HepG2 (cell line): ENCODE measurements around the gene MEG3. TPM values are rescaled to one million over a fixed set of nuclear protein-coding genes. Genes with fewer than 3 reads are reported as not detected.

Experiments used
- ARID5B ChIP-seq: IDR thresholded peaks from 2 replicates; pipeline ENCODE4 v1.4.0; 2020; ENCODE audit warnings: mild to moderate bottlenecking, missing genetic modification reagents
- ATF7 ChIP-seq, 2 experiments: fragments of 450-650 bp in 1 of 2; sonication (generic) in 1 of 2; formaldehyde crosslinking in 1 of 2; IDR thresholded peaks; 2 replicates each; pipeline versions ENCODE4 v1.4.0 to v1.6.1; 2016 to 2020; ENCODE audit warnings: antibody characterized with exemption in 1 of 2, mild to moderate bottlenecking in 1 of 2, missing genetic modification reagents in 1 of 2
- ATRX ChIP-seq: sonication (generic); formaldehyde crosslinking; IDR thresholded peaks from 2 replicates; pipeline ENCODE4 v1.4.0; 2020; ENCODE audit warnings: missing genetic modification reagents, borderline replicate concordance
- GATA4 ChIP-seq: sonication (generic); IDR thresholded peaks from 2 replicates; pipeline ENCODE4 v1.6.1; 2016; ENCODE audit warnings: antibody characterized with exemption, low read depth, borderline replicate concordance
- GFI1 ChIP-seq: sonication (generic); formaldehyde crosslinking; IDR thresholded peaks from 2 replicates; pipeline ENCODE4 v1.5.0; 2020; ENCODE audit warnings: missing genetic modification reagents, mild to moderate bottlenecking, borderline replicate concordance
- KAT7 ChIP-seq: IDR thresholded peaks from 2 replicates; pipeline ENCODE4 v1.6.1; 2018; ENCODE audit warnings: borderline replicate concordance, missing compliant biosample characterization
- NPAS2 ChIP-seq: sonication (generic); formaldehyde crosslinking; IDR thresholded peaks from 2 replicates; pipeline ENCODE4 v1.8.0; 2022; ENCODE audit warnings: mild to moderate bottlenecking, missing genetic modification reagents, borderline replicate concordance
- POLR2A ChIP-seq, 2 experiments: IDR thresholded peaks; 2 replicates each; pipeline ENCODE4 v1.6.1; 2011; ENCODE audit warnings: low read depth in 2 of 2, low read length in 2 of 2, mild to moderate bottlenecking in 1 of 2, moderate library complexity in 1 of 2; ENCODE audit not compliant: insufficient read depth in 1 of 2
- RBM22 ChIP-seq: fragments of 200-400 bp; formaldehyde crosslinking; optimal IDR thresholded peaks from 2 replicates; pipeline ENCODE3; 2017; ENCODE audit warnings: mild to moderate bottlenecking, low read length, moderate library complexity
- RFX1 ChIP-seq: fragments of 450-650 bp; IDR thresholded peaks from 2 replicates; pipeline ENCODE4 v1.6.1; 2017
- SIX4 ChIP-seq: sonication (generic); formaldehyde crosslinking; IDR thresholded peaks from 2 replicates; pipeline ENCODE4 v1.4.0; 2020; ENCODE audit warnings: missing genetic modification reagents
- SOX5 ChIP-seq: IDR thresholded peaks from 2 replicates; pipeline ENCODE4 v1.6.1; 2016; ENCODE audit warnings: borderline replicate concordance
- SP5 ChIP-seq: IDR thresholded peaks from 2 replicates; pipeline ENCODE4 v1.6.1; 2016; ENCODE audit warnings: low read depth, borderline replicate concordance
- TAF15 ChIP-seq: fragments of 200-400 bp; formaldehyde crosslinking; IDR thresholded peaks from one replicate; pipeline ENCODE4 v1.6.1; 2018; ENCODE audit warnings: mild to moderate bottlenecking, low read depth, low read length; ENCODE audit not compliant: poor library complexity, severe bottlenecking
- ZNF124 ChIP-seq: sonication (generic); formaldehyde crosslinking; IDR thresholded peaks from 2 replicates; pipeline ENCODE4 v1.4.0; 2020; ENCODE audit warnings: missing genetic modification reagents
- polyA plus RNA-seq, 8 experiments: library from polyadenylated mRNA; depleted of rRNA in 3 of 8; stranded (reverse) in 7 of 8; unstranded in 1 of 8; fragments of >200 nt; fragmentation: Illumina TruSeq in 4 of 8; extraction: Trizol in 4 of 8; gene quantifications; 2 replicates each; pipeline versions ENCODE4 v1.2.1 to v1.2.3, GENCODE V29; 2011 to 2016; ENCODE audit warnings: low read depth in 4 of 8, missing spikeins in 1 of 8, mixed read lengths in 1 of 8; ENCODE audit not compliant: insufficient read depth in 1 of 8
- total RNA-seq, 5 experiments: library from RNA; depleted of rRNA; stranded (reverse); fragments of >200 nt; fragmentation: Illumina TruSeq; extraction: Trizol; gene quantifications; 2 replicates each; pipeline ENCODE4 v1.2.3, GENCODE V29; 2016; ENCODE audit warnings: low read depth in 1 of 5
- TF ChIP-seq, protein P1 (sequence below): sonication (generic); formaldehyde crosslinking; IDR thresholded peaks from 2 replicates; pipeline ENCODE4 v1.8.1; 2023; ENCODE audit warnings: mild to moderate bottlenecking, moderate library complexity, missing genetic modification reagents
- TF ChIP-seq, protein P2 (sequence below): sonication (generic); formaldehyde crosslinking; IDR thresholded peaks from 2 replicates; pipeline ENCODE4 v1.5.0; 2020; ENCODE audit warnings: mild to moderate bottlenecking, missing genetic modification reagents, borderline replicate concordance
- TF ChIP-seq, protein P3 (sequence below): sonication (generic); formaldehyde crosslinking; IDR thresholded peaks from 2 replicates; pipeline ENCODE4 v1.5.1; 2020; ENCODE audit warnings: mild to moderate bottlenecking, moderate library complexity, missing genetic modification reagents

The MEG3 gene
- total and polyA plus RNA-seq, 2 of the 13 experiments (the other 11 are each of a cell fraction or from before 2014, with no cell fraction given) = 0.17 TPM; not detected in 1

- TF ChIP-seq ATF7 (IDR thresholded peaks at IDR 0.05) (no peak), ATF7 (CRISPR knock-in tag; IDR thresholded peaks at IDR 0.05) (no peak; the same call in 1 of the 2 replicates), NPAS2 (CRISPR knock-in tag) (no peak), RFX1 (no peak), KAT7 (no peak), GATA4 (peak; percentile 83; the same call in 1 of the 2 replicates), RBM22 (no peak), ZNF124 (CRISPR knock-in tag) (no peak), SP5 (CRISPR knock-in tag) (no peak), POLR2A (IDR thresholded peaks at IDR 0.05; ENCODE audit: insufficient read depth in 1 of 2, low read depth in 2 of 2, low read length in 2 of 2) (no peak; a peak in 1 of 4 replicates), ATRX (CRISPR knock-in tag) (no peak), SIX4 (CRISPR knock-in tag) (peak; percentile 71), TAF15 (no peak), GFI1 (CRISPR knock-in tag) (no peak), SOX5 (peak; percentile 83), ARID5B (CRISPR knock-in tag) (peak; percentile 83)
- TF ChIP-seq, protein P1, sequence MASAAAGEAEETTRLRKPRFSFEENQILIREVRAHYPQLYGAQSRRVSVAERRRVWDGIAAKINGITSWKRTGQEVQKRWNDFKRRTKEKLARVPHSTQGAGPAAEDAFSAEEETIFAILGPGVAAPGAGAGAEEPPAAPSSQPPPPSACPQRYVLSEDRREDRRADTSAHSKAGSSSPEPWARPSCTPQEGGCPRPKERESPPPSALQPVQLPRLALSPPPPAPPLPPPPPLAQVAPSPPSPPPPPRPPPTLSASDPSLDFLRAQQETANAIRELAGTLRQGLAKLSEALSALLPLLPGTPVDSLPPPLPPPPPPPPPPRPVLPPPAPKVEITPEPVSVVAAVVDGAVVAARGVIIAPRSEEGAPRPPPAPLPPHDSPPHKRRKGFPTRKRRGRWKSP (CRISPR knock-in tag) = 0 out of 2 replicates have a peak, but pooled peaks have one; percentile 22
- TF ChIP-seq, protein P2, sequence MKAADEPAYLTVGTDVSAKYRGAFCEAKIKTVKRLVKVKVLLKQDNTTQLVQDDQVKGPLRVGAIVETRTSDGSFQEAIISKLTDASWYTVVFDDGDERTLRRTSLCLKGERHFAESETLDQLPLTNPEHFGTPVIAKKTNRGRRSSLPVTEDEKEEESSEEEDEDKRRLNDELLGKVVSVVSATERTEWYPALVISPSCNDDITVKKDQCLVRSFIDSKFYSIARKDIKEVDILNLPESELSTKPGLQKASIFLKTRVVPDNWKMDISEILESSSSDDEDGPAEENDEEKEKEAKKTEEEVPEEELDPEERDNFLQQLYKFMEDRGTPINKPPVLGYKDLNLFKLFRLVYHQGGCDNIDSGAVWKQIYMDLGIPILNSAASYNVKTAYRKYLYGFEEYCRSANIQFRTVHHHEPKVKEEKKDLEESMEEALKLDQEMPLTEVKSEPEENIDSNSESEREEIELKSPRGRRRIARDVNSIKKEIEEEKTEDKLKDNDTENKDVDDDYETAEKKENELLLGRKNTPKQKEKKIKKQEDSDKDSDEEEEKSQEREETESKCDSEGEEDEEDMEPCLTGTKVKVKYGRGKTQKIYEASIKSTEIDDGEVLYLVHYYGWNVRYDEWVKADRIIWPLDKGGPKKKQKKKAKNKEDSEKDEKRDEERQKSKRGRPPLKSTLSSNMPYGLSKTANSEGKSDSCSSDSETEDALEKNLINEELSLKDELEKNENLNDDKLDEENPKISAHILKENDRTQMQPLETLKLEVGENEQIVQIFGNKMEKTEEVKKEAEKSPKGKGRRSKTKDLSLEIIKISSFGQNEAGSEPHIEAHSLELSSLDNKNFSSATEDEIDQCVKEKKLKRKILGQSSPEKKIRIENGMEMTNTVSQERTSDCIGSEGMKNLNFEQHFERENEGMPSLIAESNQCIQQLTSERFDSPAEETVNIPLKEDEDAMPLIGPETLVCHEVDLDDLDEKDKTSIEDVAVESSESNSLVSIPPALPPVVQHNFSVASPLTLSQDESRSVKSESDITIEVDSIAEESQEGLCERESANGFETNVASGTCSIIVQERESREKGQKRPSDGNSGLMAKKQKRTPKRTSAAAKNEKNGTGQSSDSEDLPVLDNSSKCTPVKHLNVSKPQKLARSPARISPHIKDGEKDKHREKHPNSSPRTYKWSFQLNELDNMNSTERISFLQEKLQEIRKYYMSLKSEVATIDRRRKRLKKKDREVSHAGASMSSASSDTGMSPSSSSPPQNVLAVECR = 0 out of 2 replicates have a peak, but pooled peaks have one; percentile 34
- TF ChIP-seq, protein P3, sequence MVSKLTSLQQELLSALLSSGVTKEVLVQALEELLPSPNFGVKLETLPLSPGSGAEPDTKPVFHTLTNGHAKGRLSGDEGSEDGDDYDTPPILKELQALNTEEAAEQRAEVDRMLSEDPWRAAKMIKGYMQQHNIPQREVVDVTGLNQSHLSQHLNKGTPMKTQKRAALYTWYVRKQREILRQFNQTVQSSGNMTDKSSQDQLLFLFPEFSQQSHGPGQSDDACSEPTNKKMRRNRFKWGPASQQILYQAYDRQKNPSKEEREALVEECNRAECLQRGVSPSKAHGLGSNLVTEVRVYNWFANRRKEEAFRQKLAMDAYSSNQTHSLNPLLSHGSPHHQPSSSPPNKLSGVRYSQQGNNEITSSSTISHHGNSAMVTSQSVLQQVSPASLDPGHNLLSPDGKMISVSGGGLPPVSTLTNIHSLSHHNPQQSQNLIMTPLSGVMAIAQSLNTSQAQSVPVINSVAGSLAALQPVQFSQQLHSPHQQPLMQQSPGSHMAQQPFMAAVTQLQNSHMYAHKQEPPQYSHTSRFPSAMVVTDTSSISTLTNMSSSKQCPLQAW = 0 out of 2 replicates have a peak, but pooled peaks have one; percentile 58
These were observed 10.2 kb upstream of the MEG3 start (continued) for GRCh38 chr14:100815478-100816285.
